T-helper 9 cell (primary cell): Measurements from ENCODE around the gene FGF12.

Experiments used
- DNase-seq: peaks from one replicate; pipeline ENCODE4 v3.0.0-alpha.2; 2020

Gene FGF12

GRCh38 chr3:192177383-192177782 lies 550.0 kb downstream of the FGF12 start:
- DNase-seq: no peak

DNA sequence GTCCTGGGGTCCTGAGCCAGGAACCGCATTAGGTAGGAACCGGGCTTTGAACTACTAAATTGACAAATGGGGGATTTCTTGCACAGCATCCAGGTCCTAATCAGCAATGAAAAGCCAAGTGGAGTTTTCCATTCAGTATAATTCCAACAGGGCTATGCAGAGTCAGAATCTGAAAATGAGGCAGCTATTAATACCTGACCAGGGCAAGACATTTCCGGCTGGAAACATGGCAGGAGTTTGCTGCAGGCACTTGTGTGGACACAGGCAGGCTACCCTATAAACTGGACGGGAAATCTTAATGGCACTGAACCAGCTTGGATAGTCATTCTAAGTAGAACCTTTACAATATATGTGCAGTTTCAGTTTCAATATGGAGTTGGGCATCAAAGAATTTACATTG lies 553.1 kb downstream of the FGF12 start:
- DNase-seq: no peak

DNA sequence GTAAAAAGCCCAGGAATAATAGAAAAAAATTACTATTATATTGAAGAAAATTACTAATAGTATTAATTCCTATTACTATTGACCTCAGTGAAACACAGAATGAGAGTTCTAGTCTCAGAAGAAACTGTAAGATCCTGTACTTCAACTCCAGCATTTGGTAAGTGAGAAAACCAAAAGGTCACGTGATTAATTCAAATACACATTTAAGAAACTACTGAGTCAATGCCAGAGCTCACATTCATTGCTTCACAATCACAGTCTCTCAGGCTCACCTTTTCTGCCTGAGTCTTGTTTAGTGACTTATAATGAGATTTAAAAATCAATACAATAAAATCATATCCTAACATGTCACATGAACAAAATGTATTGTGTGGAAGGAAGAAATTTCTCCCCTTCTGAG lies 556.1 kb downstream of the FGF12 start:
- no peak for DNase-seq

- DNase-seq: no peak
Measured at GRCh38 chr3:192170659-192171058, 556.7 kb downstream of the FGF12 start.

GRCh38 chr3:192170031-192170430 lies 557.3 kb downstream of the FGF12 start:
- no peak for DNase-seq

- DNase-seq: no peak
Measured at GRCh38 chr3:192169332-192169915, 557.9 kb downstream of the FGF12 start.

DNA sequence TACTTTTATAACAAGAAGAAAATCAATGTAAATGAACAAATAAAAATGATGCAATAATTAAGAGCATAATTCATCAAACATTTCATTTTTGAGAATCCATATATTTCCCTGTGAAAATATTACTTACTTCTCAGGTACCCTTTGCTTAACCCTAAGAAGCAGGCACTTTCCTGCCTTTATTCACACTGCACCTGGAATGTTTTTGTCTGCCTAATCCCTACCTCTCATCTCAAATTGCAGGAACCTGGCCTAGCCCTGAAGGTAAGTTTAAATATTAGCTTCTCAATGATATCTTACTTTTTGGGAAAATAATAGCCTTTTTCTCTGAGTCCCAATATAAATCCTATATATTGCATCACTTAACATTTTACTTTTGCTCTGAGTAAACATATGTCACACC lies 559.1 kb downstream of the FGF12 start:
- no peak for DNase-seq

GRCh38 chr3:192165552-192165951 lies 561.8 kb downstream of the FGF12 start:
- DNase-seq: no peak

DNA sequence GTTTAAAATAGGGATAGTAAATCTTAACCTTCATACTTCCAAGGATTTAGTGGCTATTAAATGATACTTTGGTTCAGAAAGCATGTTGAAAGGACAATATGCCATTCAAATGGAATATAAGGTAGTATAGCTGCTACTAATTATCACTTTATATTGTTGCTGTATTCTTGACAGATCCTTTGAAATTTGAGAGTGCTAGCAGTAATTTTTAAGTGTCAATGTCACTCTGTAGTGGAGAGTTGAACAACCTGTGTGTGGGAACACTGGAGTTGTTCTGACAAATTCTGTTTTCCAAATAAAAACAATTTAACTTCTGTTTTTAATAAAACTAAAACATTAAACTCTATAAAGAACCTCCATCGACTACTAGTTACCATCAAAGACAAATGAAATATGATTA lies 565.7 kb downstream of the FGF12 start:
- DNase-seq: no peak

- no peak for DNase-seq
Measured at GRCh38 chr3:192156382-192156781, 571.0 kb downstream of the FGF12 start.

DNA sequence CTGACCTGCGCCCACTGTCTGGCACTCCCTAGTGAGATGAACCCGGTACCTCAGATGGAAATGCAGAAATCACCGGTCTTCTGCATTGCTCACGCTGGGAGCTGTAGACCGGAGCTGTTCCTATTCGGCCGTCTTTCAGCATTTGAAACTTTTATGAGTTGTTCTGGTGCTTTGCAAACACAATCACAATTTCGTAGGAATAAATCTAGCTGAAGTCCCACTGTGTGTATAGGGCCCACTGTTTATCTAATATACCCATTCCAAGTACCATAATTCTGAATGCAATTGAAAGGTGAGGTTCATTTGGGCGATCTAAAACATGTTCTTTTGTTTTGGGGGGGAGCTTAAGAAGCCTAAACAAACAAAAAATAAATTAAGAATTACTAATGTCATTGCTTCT lies 572.1 kb downstream of the FGF12 start:
- DNase-seq: no peak

- no peak for DNase-seq
Measured at GRCh38 chr3:192133271-192133670, 594.1 kb downstream of the FGF12 start.

- no peak for DNase-seq
Measured at GRCh38 chr3:192130534-192131132, 596.7 kb downstream of the FGF12 start.

- DNase-seq: no peak
Measured at GRCh38 chr3:192129586-192129985, 597.8 kb downstream of the FGF12 start.

GRCh38 chr3:192128922-192129321 lies 598.4 kb downstream of the FGF12 start:
- no peak for DNase-seq

GRCh38 chr3:192128060-192128459 lies 599.3 kb downstream of the FGF12 start:
- DNase-seq: no peak

GRCh38 chr3:192122832-192123594 lies 604.3 kb downstream of the FGF12 start:
- DNase-seq: no peak

DNA sequence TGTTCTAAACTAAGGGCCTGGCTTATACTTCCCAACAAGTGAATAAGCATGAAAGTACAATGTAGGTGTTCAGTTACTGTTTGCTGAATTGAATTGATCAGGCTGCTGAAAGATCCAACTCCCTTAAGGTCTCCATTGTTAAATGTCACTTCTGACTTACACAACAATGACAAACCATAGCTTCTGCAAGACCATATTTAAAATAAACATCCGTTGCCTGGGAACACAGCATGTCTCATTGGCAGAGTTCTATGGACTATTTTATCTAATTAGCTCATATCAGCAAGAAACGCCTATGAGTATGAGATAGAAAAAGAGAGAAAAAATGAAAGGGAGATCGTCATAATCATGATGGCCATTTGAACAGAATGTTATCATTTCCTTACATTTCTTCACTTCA lies 605.4 kb downstream of the FGF12 start:
- no peak for DNase-seq

- no peak for DNase-seq
Measured at GRCh38 chr3:192108820-192109219, 618.5 kb downstream of the FGF12 start.

- DNase-seq: no peak
Measured at GRCh38 chr3:192106543-192106942, 620.8 kb downstream of the FGF12 start.

DNA sequence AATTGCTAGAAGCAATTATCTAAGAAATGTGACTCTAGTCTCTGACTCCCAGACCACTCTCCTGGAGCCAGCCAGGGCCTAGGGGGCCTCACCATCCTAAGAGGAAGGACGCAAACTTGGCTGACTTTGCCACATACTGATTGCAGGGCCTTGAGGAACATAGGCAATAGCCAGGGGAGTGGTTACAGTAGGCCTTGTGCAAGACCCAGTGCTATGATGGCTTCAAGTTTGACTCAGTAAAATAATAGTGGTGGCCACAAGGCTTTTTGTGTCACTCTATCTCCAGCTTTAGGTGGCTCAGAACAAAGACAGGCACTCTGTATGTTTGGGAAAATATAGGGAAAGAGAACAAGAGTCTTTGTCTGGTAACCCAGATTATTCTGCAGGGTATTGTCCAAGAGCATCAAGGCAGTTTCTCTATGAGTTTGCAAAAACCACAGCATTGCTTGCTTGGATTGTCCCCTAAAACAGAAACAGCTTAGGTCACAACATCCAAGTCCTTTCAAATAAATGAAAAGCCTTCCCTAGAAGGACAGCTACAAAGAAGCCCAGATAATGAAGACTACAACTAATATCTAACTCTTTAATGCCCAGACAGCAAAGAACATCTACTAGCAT lies 634.8 kb downstream of the FGF12 start:
- no peak for DNase-seq

GRCh38 chr3:192091831-192092230 lies 635.5 kb downstream of the FGF12 start:
- DNase-seq: no peak

DNA sequence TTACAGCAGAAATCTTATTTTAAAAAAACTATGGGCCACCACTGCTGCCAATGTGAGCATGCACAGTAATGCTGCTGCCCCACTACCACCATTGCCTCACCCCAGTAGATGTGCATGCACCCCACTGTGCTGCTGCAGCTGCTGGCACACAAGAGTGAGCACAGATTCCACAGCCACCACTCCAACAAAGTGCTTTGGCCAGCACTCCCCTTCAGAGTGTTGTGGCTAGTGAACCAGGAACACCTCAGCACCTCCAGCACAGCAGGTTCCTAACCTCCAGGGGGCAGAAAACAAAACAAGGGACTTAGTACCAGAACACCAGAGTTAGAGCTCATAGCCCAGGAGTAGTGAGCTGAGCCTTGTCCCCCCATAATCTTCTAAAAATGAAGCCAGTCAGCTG lies 636.8 kb downstream of the FGF12 start:
- DNase-seq: no peak
